ENCODE measurements around the gene PHLPP1.

Gene PHLPP1

GRCh38 chr18:62984656-62985315 lies 269.4 kb downstream of the PHLPP1 start:
- no peak for TF ChIP-seq EZH2 (optimal IDR thresholded peaks at IDR 0.05; ENCODE audit: low read depth, low read length)
- TF ChIP-seq, protein P1, sequence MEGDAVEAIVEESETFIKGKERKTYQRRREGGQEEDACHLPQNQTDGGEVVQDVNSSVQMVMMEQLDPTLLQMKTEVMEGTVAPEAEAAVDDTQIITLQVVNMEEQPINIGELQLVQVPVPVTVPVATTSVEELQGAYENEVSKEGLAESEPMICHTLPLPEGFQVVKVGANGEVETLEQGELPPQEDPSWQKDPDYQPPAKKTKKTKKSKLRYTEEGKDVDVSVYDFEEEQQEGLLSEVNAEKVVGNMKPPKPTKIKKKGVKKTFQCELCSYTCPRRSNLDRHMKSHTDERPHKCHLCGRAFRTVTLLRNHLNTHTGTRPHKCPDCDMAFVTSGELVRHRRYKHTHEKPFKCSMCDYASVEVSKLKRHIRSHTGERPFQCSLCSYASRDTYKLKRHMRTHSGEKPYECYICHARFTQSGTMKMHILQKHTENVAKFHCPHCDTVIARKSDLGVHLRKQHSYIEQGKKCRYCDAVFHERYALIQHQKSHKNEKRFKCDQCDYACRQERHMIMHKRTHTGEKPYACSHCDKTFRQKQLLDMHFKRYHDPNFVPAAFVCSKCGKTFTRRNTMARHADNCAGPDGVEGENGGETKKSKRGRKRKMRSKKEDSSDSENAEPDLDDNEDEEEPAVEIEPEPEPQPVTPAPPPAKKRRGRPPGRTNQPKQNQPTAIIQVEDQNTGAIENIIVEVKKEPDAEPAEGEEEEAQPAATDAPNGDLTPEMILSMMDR (IDR thresholded peaks at IDR 0.05; ENCODE audit: low read length), result no peak
- TF ChIP-seq EZH2phosphoT487 (IDR thresholded peaks at IDR 0.05; ENCODE audit: low read length), result no peak
- no peaks in the 10 kb centered on the region for H3K36me3 ChIP-seq (replicated peaks; ENCODE audit: insufficient read depth, low read length)
- H3K9ac ChIP-seq (ENCODE audit: low read length), result no peak overlapping the region
- no peaks in the 10 kb centered on the region for H4K20me1 ChIP-seq (ENCODE audit: insufficient read depth, low read length)
- H3K27me3 ChIP-seq (replicated peaks; ENCODE audit: insufficient read depth, low read length), result no peaks in the 10 kb centered on the region
- no peaks in the 10 kb centered on the region for H3K79me2 ChIP-seq (ENCODE audit: low read length)
- no peaks in the 10 kb centered on the region for H3K9me2 ChIP-seq (replicated peaks; ENCODE audit: insufficient read depth, low read length)
- H3F3A ChIP-seq (ENCODE audit: insufficient read depth, low read length), result no peaks in the 10 kb centered on the region
- no peak for DNase-seq
- no peak overlapping the region for H3K27ac ChIP-seq (ENCODE audit: low read length)
- no peaks in the 10 kb centered on the region for H3K9me3 ChIP-seq (replicated peaks; ENCODE audit: insufficient read depth, low read length)
- H3K4me1 ChIP-seq (ENCODE audit: low read length), result no peaks in the 10 kb centered on the region
- no peak overlapping the region for H3K4me3 ChIP-seq (ENCODE audit: low read length)
- H3K4me2 ChIP-seq (ENCODE audit: low read depth, low read length), result no peak overlapping the region
- no peak overlapping the region for H2AFZ ChIP-seq (ENCODE audit: low read length)

GRCh38 chr18:62986490-62986889 lies 271.1 kb downstream of the PHLPP1 start:
- no peak overlapping the region for H2AFZ ChIP-seq (ENCODE audit: low read length)
- no peaks in the 10 kb centered on the region for H4K20me1 ChIP-seq (ENCODE audit: insufficient read depth, low read length)
- TF ChIP-seq, protein P1 (IDR thresholded peaks at IDR 0.05; ENCODE audit: low read length), result no peak
- TF ChIP-seq EZH2phosphoT487 (IDR thresholded peaks at IDR 0.05; ENCODE audit: low read length) (no peak), EZH2 (optimal IDR thresholded peaks at IDR 0.05; ENCODE audit: low read depth, low read length) (no peak)
- no peaks in the 10 kb centered on the region for H3K36me3 ChIP-seq (replicated peaks; ENCODE audit: insufficient read depth, low read length)
- no peaks in the 10 kb centered on the region for H3K9me3 ChIP-seq (replicated peaks; ENCODE audit: insufficient read depth, low read length)
- H3K9ac ChIP-seq (ENCODE audit: low read length), result no peak overlapping the region
- no peak overlapping the region for H3K27ac ChIP-seq (ENCODE audit: low read length)
- H3K79me2 ChIP-seq (ENCODE audit: low read length), result no peaks in the 10 kb centered on the region
- no peaks in the 10 kb centered on the region for H3F3A ChIP-seq (ENCODE audit: insufficient read depth, low read length)
- DNase-seq, result no peak
- no peaks in the 10 kb centered on the region for H3K27me3 ChIP-seq (replicated peaks; ENCODE audit: insufficient read depth, low read length)
- no peak overlapping the region for H3K4me2 ChIP-seq (ENCODE audit: low read depth, low read length)
- H3K9me2 ChIP-seq (replicated peaks; ENCODE audit: insufficient read depth, low read length), result no peaks in the 10 kb centered on the region
- H3K4me1 ChIP-seq (ENCODE audit: low read length), result no peaks in the 10 kb centered on the region
- no peak overlapping the region for H3K4me3 ChIP-seq (ENCODE audit: low read length)

DNA sequence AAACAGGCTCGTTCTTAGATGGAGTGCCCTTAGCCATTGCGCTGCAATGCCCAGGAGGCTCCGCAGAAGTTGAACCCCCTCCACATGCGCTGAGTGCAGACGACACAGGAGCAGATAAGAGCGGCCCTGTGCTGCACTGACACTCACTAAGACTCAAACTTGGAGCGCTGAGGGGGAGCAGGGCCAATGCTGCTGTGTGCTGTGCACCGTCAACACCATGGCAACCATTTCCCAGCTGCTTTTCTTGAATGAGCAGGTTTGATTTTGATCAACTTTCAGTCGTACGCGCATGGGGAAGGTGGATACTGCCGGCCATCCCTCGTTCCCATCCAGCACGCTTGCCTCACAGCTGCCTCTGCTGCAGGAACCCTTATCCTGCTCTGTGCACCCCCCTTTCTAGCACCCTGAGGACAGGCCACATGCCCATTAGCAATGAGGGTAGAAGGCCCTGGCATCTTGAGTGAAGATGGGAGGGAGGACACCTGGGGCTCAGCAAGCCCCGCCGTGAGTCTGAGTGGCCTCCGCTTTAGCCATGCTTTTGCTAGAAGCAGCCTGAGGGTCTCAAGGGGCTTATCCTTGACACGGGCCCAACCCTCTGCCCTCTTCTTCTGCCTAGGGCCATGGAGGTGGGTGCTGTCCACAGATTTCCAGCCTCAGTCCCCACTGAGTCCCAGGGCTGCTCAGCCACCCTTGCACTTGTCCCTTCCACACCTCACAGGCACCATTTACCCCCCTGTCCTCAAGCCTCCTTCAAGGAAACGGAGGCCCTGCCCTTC lies 271.9 kb downstream of the PHLPP1 start:
- no peak for DNase-seq
- Histone ChIP-seq H3K9ac (ENCODE audit: low read length) (no peak overlapping the region), H2AFZ (ENCODE audit: low read length) (no peak overlapping the region), H3K36me3 (replicated peaks; ENCODE audit: insufficient read depth, low read length) (no peaks in the 10 kb centered on the region), H3K9me2 (replicated peaks; ENCODE audit: insufficient read depth, low read length) (no peaks in the 10 kb centered on the region), H3K27me3 (replicated peaks; ENCODE audit: insufficient read depth, low read length) (no peaks in the 10 kb centered on the region), H3K4me3 (ENCODE audit: low read length) (no peak overlapping the region), H3F3A (ENCODE audit: insufficient read depth, low read length) (no peaks in the 10 kb centered on the region), H3K4me1 (ENCODE audit: low read length) (no peaks in the 10 kb centered on the region), H3K79me2 (ENCODE audit: low read length) (no peaks in the 10 kb centered on the region), H3K9me3 (replicated peaks; ENCODE audit: insufficient read depth, low read length) (no peaks in the 10 kb centered on the region), H3K4me2 (ENCODE audit: low read depth, low read length) (no peak overlapping the region), H4K20me1 (ENCODE audit: insufficient read depth, low read length) (no peaks in the 10 kb centered on the region), H3K27ac (ENCODE audit: low read length) (no peak overlapping the region)
- TF ChIP-seq EZH2phosphoT487 (IDR thresholded peaks at IDR 0.05; ENCODE audit: low read length) (no peak), EZH2 (optimal IDR thresholded peaks at IDR 0.05; ENCODE audit: low read depth, low read length) (no peak)
- TF ChIP-seq, protein P1 (IDR thresholded peaks at IDR 0.05; ENCODE audit: low read length), result no peak
